NCI-H1694 (cell line): Measurements from ENCODE around the gene PRKG2.
A peak's percentile ranks its signal among the peaks of the same experiment; 100 is the strongest.

Experiments used
- DNase-seq: peaks from one replicate; lab custom pipeline; 2025; lab: John Stamatoyannopoulos, UW

The PRKG2 gene

GRCh38 chr4:81217779-81218178 is 2.8 kb upstream of the PRKG2 start:
- no peak for DNase-seq

GRCh38 chr4:81215931-81216330 is 909 bp upstream of the PRKG2 start:
- peak; percentile 7 for DNase-seq

GRCh38 chr4:81214144-81214880 is 710 bp downstream of the PRKG2 start:
- no peak for DNase-seq

- no peak for DNase-seq
Measured at GRCh38 chr4:81213671-81214070, 1.4 kb downstream of the PRKG2 start.

- DNase-seq, result no peak
Measured at GRCh38 chr4:81211956-81212355, 3.1 kb downstream of the PRKG2 start.

- no peak for DNase-seq
Measured at GRCh38 chr4:81207828-81208227, 7.2 kb downstream of the PRKG2 start.

- no peak for DNase-seq
Measured at GRCh38 chr4:81205302-81205701, 9.7 kb downstream of the PRKG2 start.

- DNase-seq, result no peak
Measured at GRCh38 chr4:81204571-81204970, 10.5 kb downstream of the PRKG2 start.

- no peak for DNase-seq
Measured at GRCh38 chr4:81199831-81200230, 15.2 kb downstream of the PRKG2 start.

GRCh38 chr4:81198609-81199008 is 16.4 kb downstream of the PRKG2 start:
- DNase-seq, result no peak

GRCh38 chr4:81197864-81198524 is 17.0 kb downstream of the PRKG2 start:
- DNase-seq, result peak; percentile 71

- DNase-seq, result no peak
Measured at GRCh38 chr4:81196126-81196650, 18.8 kb downstream of the PRKG2 start.

GRCh38 chr4:81195475-81195874 is 19.5 kb downstream of the PRKG2 start:
- no peak for DNase-seq

GRCh38 chr4:81194286-81194685 is 20.7 kb downstream of the PRKG2 start:
- DNase-seq, result no peak

GRCh38 chr4:81180916-81181315 is 34.1 kb downstream of the PRKG2 start:
- no peak for DNase-seq

- DNase-seq, result no peak
Measured at GRCh38 chr4:81179326-81179725, 35.7 kb downstream of the PRKG2 start.

GRCh38 chr4:81173213-81173612 is 41.8 kb downstream of the PRKG2 start:
- DNase-seq, result no peak

- DNase-seq, result peak; percentile 49
Measured at GRCh38 chr4:81166458-81167160, 48.4 kb downstream of the PRKG2 start.

- DNase-seq, result peak; percentile 75
Measured at GRCh38 chr4:81165861-81166430, 49.1 kb downstream of the PRKG2 start.

- no peak for DNase-seq
Measured at GRCh38 chr4:81164623-81165416, 50.2 kb downstream of the PRKG2 start.

GRCh38 chr4:81164126-81164525 is 50.9 kb downstream of the PRKG2 start:
- DNase-seq, result no peak
